ENCODE data around the gene SERPINA12. TPM values are rescaled to one million over a fixed set of nuclear protein-coding genes. Genes with fewer than 3 reads are reported as not detected.
A peak's percentile ranks its signal among the peaks of the same experiment; 100 is the strongest.

The SERPINA12 gene
- total and polyA plus RNA-seq, 4 experiments from 2014 or later, result not detected

DNA sequence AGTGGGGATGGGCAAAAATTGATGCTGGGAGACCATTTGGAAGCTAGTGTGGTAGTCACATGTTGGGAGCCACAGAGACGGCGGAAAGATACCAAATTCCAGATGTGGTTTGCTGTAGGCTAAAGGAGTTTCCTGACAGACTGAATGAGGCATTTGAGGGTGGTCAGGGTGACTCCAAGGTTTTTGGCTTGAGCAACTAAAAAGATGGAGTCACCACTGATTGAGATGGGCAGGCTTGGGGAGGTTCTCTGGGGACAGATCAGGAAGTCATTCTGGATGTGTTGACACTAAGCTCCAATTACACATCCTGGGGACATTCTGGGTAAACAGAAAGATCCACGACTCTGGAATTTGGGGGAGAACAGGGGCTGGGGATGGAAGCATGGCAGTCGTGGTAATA, 17.8 kb downstream of the SERPINA12 start:
- no peaks in the 10 kb centered on the region for H3K9me3 ChIP-seq (ENCODE audit: control insufficient read depth in 1 of 2, low read length in 2 of 2)
- ChIA-PET CTCF (ENCODE audit: partially characterized antibody) (no interaction called here), POLR2A (ENCODE audit: partially characterized antibody) (no interaction called here)
- no peaks in the 10 kb centered on the region for H3K4me1 ChIP-seq (ENCODE audit: insufficient read depth, low read length)
- H3K4me3 Mint-ChIP-seq, result no peak overlapping the region
- H3K36me3 ChIP-seq (ENCODE audit: insufficient read depth, low read length), result no peaks in the 10 kb centered on the region
- no peaks in the 10 kb centered on the region for H3K4me1 Mint-ChIP-seq
- H3K27me3 ChIP-seq (ENCODE audit: insufficient read depth, low read length), result no peaks in the 10 kb centered on the region
- H3K4me3 ChIP-seq (ENCODE audit: low read length in 2 of 2), result no peak overlapping the region
- no peak for DNase-seq
- H3K27ac ChIP-seq (ENCODE audit: low read depth, low read length), result no peak overlapping the region
- H3K27ac Mint-ChIP-seq, result no peak overlapping the region
- H3K27me3 Mint-ChIP-seq, result peaks cover 11 to 13% of the 10 kb centered on the region in 2 donors
- intact Hi-C loops (cut with micrococcal nuclease), result loop anchor here (5.0 kb wide), 1 partner anchor 251 kb away; no protein-coding TSS in a partner anchor
- H3K9me3 Mint-ChIP-seq, result no peaks in the 10 kb centered on the region
- no peaks in the 10 kb centered on the region for H3K36me3 Mint-ChIP-seq

GRCh38 chr14:94489336-94489735, 19.9 kb downstream of the SERPINA12 start:
- intact Hi-C loops (cut with micrococcal nuclease), result no loop called here
- H3K36me3 ChIP-seq (ENCODE audit: insufficient read depth, low read length), result no peaks in the 10 kb centered on the region
- H3K27me3 ChIP-seq (ENCODE audit: insufficient read depth, low read length), result no peaks in the 10 kb centered on the region
- no peak overlapping the region for H3K27ac Mint-ChIP-seq
- no peaks in the 10 kb centered on the region for H3K36me3 Mint-ChIP-seq
- ChIA-PET CTCF (ENCODE audit: partially characterized antibody) (no interaction called here), POLR2A (ENCODE audit: partially characterized antibody) (no interaction called here)
- no peak overlapping the region for H3K27ac ChIP-seq (ENCODE audit: low read depth, low read length)
- H3K9me3 ChIP-seq (ENCODE audit: control insufficient read depth in 1 of 2, low read length in 2 of 2), result no peaks in the 10 kb centered on the region
- DNase-seq, result no peak
- no peak overlapping the region for H3K4me3 ChIP-seq (ENCODE audit: low read length in 2 of 2)
- no peak overlapping the region for H3K4me3 Mint-ChIP-seq
- H3K4me1 Mint-ChIP-seq, result peaks cover 0 to 5% (median 2%) of the 10 kb centered on the region in 4 donors
- peaks cover 12 to 14% of the 10 kb centered on the region in 2 donors for H3K27me3 Mint-ChIP-seq
- H3K9me3 Mint-ChIP-seq, result no peaks in the 10 kb centered on the region
- H3K4me1 ChIP-seq (ENCODE audit: insufficient read depth, low read length), result no peaks in the 10 kb centered on the region

GRCh38 chr14:94486883-94487282, 22.4 kb downstream of the SERPINA12 start:
- intact Hi-C loops (cut with micrococcal nuclease), result loop anchor here (1.0 kb wide), 1 partner anchor 451 kb away; no protein-coding TSS in a partner anchor
- H3K4me3 Mint-ChIP-seq, result no peak overlapping the region
- H3K27ac Mint-ChIP-seq, result no peak overlapping the region
- H3K9me3 Mint-ChIP-seq, result no peaks in the 10 kb centered on the region
- Histone ChIP-seq H3K4me1 (ENCODE audit: insufficient read depth, low read length) (no peaks in the 10 kb centered on the region), H3K27ac (ENCODE audit: low read depth, low read length) (no peak overlapping the region), H3K9me3 (ENCODE audit: control insufficient read depth in 1 of 2, low read length in 2 of 2) (no peaks in the 10 kb centered on the region), H3K36me3 (ENCODE audit: insufficient read depth, low read length) (no peaks in the 10 kb centered on the region), H3K27me3 (ENCODE audit: insufficient read depth, low read length) (no peaks in the 10 kb centered on the region), H3K4me3 (ENCODE audit: low read length in 2 of 2) (no peak overlapping the region)
- POLR2A ChIA-PET (ENCODE audit: partially characterized antibody), result no interaction called here
- DNase-seq, result no peak
- H3K27me3 Mint-ChIP-seq, result peaks cover 16 to 19% of the 10 kb centered on the region in 2 donors
- CTCF ChIA-PET (ENCODE audit: partially characterized antibody), result interaction anchor here (0.9 to 3.9 kb wide), 10 partner anchors 10 to 450 kb away, joined by 3 to 19 read pairs (median 4); partner anchors contain the start of gene SERPINA9
- no peaks in the 10 kb centered on the region for H3K36me3 Mint-ChIP-seq
- H3K4me1 Mint-ChIP-seq, result peaks cover 0 to 5% (median 2%) of the 10 kb centered on the region in 4 donors

DNA sequence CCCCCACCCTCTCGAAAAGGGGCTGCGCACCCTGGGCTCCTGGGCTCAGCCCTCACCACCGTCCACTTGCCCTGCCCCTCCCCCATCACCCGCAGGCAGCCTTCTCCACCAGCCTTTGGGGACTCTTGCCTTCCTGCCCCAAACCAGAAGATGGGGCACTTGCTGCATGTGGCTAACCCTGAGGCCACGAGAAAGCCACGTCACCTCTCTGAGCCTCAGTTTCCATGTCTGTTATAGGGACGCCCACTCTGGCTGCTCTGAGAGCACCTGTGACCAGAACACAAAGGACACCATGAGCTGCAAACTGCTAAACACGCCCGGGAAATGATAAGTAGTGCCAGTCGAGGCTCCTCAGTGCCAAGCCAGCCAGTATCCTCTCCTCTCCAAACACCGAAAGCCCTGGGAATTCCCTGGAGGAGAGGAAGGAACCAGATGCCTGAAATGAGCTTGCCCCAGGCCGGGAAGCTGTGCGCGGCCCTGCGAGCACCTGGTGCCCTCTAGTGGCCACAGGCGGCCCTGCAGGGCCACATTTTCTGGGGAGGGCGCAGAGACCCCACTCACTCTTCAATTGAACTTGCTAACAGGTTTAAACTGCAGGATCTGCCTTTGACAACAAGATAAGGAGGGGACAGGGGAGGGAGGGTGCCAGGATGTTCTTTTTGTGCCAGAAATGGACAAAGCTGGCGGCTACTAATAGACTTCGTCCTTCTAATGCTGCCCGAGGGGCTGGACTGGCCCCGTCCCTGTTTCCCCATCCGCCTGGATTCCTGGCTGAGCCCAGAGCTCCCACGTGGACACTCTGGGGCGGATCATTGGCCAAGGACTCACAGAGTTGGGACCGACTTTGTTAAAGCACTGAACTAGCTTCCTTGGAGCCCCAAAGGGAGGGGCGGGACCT, 23.1 kb downstream of the SERPINA12 start:
- no peak overlapping the region for H3K27ac ChIP-seq (ENCODE audit: low read depth, low read length)
- peaks cover 0 to 5% (median 2%) of the 10 kb centered on the region in 4 donors for H3K4me1 Mint-ChIP-seq
- intact Hi-C loops (cut with micrococcal nuclease), result loop anchor here (1.0 kb wide), 1 partner anchor 450 kb away; no protein-coding TSS in a partner anchor
- H3K9me3 ChIP-seq (ENCODE audit: control insufficient read depth in 1 of 2, low read length in 2 of 2), result no peaks in the 10 kb centered on the region
- no peaks in the 10 kb centered on the region for H3K9me3 Mint-ChIP-seq
- no peaks in the 10 kb centered on the region for H3K4me1 ChIP-seq (ENCODE audit: insufficient read depth, low read length)
- no peak overlapping the region for H3K4me3 ChIP-seq (ENCODE audit: low read length in 2 of 2)
- H3K27ac Mint-ChIP-seq, result no peak overlapping the region
- H3K27me3 ChIP-seq (ENCODE audit: insufficient read depth, low read length), result no peaks in the 10 kb centered on the region
- H3K36me3 ChIP-seq (ENCODE audit: insufficient read depth, low read length), result no peaks in the 10 kb centered on the region
- no peak overlapping the region for H3K4me3 Mint-ChIP-seq
- ChIA-PET CTCF (ENCODE audit: partially characterized antibody) (interaction anchor here (0.6 to 3.9 kb wide), 16 partner anchors 9 to 450 kb away, joined by 3 to 19 read pairs (median 4); partner anchors contain the start of gene SERPINA9), POLR2A (ENCODE audit: partially characterized antibody) (no interaction called here)
- DNase-seq, result peak in 4 of 5 donors; percentile 17 to 33 (median 26)
- peaks cover 16 to 19% of the 10 kb centered on the region in 2 donors for H3K27me3 Mint-ChIP-seq
- H3K36me3 Mint-ChIP-seq, result no peaks in the 10 kb centered on the region

- H3K4me1 ChIP-seq (ENCODE audit: insufficient read depth, low read length), result no peaks in the 10 kb centered on the region
- DNase-seq, result no peak
- no peaks in the 10 kb centered on the region for H3K9me3 ChIP-seq (ENCODE audit: control insufficient read depth in 1 of 2, low read length in 2 of 2)
- Mint-ChIP-seq H3K4me1 (peaks cover 0 to 5% (median 2%) of the 10 kb centered on the region in 4 donors), H3K27me3 (peaks cover 16 to 19% of the 10 kb centered on the region in 2 donors), H3K36me3 (no peaks in the 10 kb centered on the region), H3K27ac (no peak overlapping the region), H3K4me3 (no peak overlapping the region), H3K9me3 (peaks cover 0 to 11% (median 3%) of the 10 kb centered on the region in 8 donors)
- H3K36me3 ChIP-seq (ENCODE audit: insufficient read depth, low read length), result no peaks in the 10 kb centered on the region
- intact Hi-C loops (cut with micrococcal nuclease), result no loop called here
- CTCF ChIA-PET (ENCODE audit: partially characterized antibody), result interaction anchor here (0.7 to 3.9 kb wide), 8 partner anchors 8 to 355 kb away, joined by 3 to 19 read pairs (median 4); partner anchors contain the start of genes IFI27L2 and SERPINA9
- POLR2A ChIA-PET (ENCODE audit: partially characterized antibody), result no interaction called here
- no peak overlapping the region for H3K4me3 ChIP-seq (ENCODE audit: low read length in 2 of 2)
- no peak overlapping the region for H3K27ac ChIP-seq (ENCODE audit: low read depth, low read length)
- H3K27me3 ChIP-seq (ENCODE audit: insufficient read depth, low read length), result no peaks in the 10 kb centered on the region
These were observed 24.8 kb downstream of the SERPINA12 start for GRCh38 chr14:94484481-94484880.

DNA sequence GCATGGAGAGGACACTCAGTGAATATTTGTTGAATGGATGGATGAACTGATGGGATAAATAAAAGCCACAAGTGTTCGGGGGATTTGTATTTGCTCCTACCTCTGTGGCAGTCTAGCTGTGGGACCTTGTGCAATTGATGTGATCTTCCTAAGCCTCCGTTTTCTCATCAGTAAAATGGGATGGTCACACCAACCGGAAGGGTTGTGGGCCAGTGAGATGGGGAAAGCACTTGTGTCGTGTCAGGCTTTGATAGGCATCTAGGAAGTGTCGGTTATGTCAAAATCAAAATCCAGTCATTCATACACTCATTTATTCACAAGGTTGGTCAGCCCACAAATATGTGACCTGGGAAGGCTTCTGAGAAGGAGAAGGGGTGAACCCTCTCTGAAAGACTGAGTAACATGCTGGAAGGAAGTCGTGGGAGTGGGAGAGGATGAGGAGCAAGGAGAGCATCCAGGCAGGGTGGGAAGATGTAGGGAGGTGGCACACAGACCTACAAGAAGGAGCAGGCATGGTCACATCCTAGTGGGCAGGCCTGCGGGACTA, 25.5 kb downstream of the SERPINA12 start:
- ChIA-PET POLR2A (ENCODE audit: partially characterized antibody) (no interaction called here), CTCF (ENCODE audit: partially characterized antibody) (interaction anchor here (1.2 to 1.6 kb wide), 2 partner anchors 9 to 23 kb away, joined by 3 to 5 read pairs; no protein-coding TSS in a partner anchor)

DNA sequence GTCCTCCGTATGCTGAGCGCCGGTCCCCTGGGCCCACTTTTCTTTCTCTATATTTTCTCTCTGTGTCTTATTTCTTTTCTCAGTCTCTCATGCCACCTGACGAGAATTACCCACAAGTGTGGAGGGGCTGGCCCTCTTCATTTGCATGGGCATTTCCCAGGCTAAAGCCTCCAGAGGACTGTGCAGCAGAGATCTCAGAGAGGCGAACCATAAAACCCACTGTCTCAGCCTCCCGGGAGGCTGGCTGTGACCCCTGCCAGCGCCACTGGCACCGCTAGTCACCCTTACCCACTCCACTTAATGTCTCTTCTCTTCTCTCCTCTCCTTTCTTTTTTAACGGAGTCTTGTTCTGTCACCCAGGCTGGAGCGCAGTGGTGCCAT, 26.2 kb downstream of the SERPINA12 start:
- intact Hi-C loops (cut with micrococcal nuclease), result no loop called here
- Mint-ChIP-seq H3K27me3 (peaks cover 11 to 17% of the 10 kb centered on the region in 2 donors), H3K9me3 (peaks cover 0 to 25% (median 15%) of the 10 kb centered on the region in 8 donors), H3K27ac (no peak overlapping the region), H3K4me3 (no peak overlapping the region), H3K4me1 (peaks cover 0 to 5% (median 2%) of the 10 kb centered on the region in 4 donors), H3K36me3 (no peaks in the 10 kb centered on the region)
- Histone ChIP-seq H3K9me3 (ENCODE audit: control insufficient read depth in 1 of 2, low read length in 2 of 2) (peaks cover 0 to 4% of the 10 kb centered on the region in 2 donors), H3K4me1 (ENCODE audit: insufficient read depth, low read length) (no peaks in the 10 kb centered on the region), H3K36me3 (ENCODE audit: insufficient read depth, low read length) (no peaks in the 10 kb centered on the region), H3K4me3 (ENCODE audit: low read length in 2 of 2) (no peak overlapping the region), H3K27ac (ENCODE audit: low read depth, low read length) (no peak overlapping the region), H3K27me3 (ENCODE audit: insufficient read depth, low read length) (no peaks in the 10 kb centered on the region)
- no peak for DNase-seq
- ChIA-PET POLR2A (ENCODE audit: partially characterized antibody) (no interaction called here), CTCF (ENCODE audit: partially characterized antibody) (no interaction called here)

More for the DNA sequence above, 25.5 kb downstream of the SERPINA12 start:
- Histone ChIP-seq H3K9me3 (ENCODE audit: control insufficient read depth in 1 of 2, low read length in 2 of 2) (peaks cover 0 to 4% of the 10 kb centered on the region in 2 donors), H3K27me3 (ENCODE audit: insufficient read depth, low read length) (no peaks in the 10 kb centered on the region), H3K36me3 (ENCODE audit: insufficient read depth, low read length) (no peaks in the 10 kb centered on the region), H3K4me1 (ENCODE audit: insufficient read depth, low read length) (no peaks in the 10 kb centered on the region), H3K27ac (ENCODE audit: low read depth, low read length) (no peak overlapping the region), H3K4me3 (ENCODE audit: low read length in 2 of 2) (no peak overlapping the region)
- Mint-ChIP-seq H3K36me3 (no peaks in the 10 kb centered on the region), H3K27ac (no peak overlapping the region), H3K4me1 (peaks cover 0 to 5% (median 2%) of the 10 kb centered on the region in 4 donors), H3K9me3 (peaks cover 0 to 18% (median 10%) of the 10 kb centered on the region in 8 donors), H3K4me3 (no peak overlapping the region), H3K27me3 (peaks cover 16 to 19% of the 10 kb centered on the region in 2 donors)
- no peak for DNase-seq
- intact Hi-C loops (cut with micrococcal nuclease), result no loop called here
